ENCODE measurements around the gene CD82.

Gene CD82

GRCh38 chr11:44578279-44578678 is 12.8 kb downstream of the CD82 start:
- peak; percentile 59 for DNase-seq

DNA sequence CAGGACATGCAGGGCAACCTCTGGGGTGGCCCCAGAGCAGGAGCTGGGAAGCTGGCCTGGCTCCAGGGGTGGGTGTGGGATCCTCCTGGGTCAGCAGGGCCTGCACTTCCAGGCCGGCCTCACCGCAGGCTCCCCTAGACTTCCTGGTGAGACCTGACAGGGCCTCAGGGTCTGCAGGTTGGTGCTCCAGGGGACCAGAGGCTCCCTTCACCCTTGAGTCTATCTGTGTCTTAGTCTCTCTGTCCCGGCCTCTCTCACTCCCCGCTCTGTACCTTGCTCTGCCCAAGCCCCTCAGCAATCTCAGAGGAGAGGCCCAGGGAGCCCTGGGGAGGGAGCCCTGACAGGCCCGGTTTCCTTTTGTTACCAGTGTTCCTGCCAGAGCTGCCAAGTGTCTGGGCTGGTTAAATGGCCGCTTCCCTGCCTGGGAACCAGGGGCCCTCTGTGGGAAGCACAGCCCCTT is 13.9 kb downstream of the CD82 start:
- no peak for DNase-seq

- DNase-seq = no peak
These were observed 15.2 kb downstream of the CD82 start for GRCh38 chr11:44580701-44581100.

DNA sequence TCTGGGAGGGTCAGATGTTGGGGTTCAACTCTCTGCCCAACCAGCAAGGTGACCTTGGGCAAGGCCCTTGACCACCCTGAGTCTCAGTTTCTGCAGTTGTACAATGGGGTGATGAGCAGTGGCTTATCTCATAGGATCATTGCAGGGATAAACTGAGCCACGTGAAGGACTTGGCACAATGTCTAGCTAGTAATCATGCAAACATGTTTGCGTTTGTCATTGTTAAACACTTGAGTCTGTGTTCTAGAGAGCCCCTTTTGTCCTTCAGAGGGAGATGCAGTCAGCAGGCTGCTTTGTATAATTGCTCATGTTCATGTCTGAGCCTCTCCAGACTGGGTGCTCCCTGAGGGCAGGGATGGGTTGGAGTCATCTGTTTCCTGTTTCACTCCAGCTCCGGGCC is 15.8 kb downstream of the CD82 start:
- DNase-seq = no peak

GRCh38 chr11:44582641-44583352 is 17.3 kb downstream of the CD82 start:
- DNase-seq = no peak

DNA sequence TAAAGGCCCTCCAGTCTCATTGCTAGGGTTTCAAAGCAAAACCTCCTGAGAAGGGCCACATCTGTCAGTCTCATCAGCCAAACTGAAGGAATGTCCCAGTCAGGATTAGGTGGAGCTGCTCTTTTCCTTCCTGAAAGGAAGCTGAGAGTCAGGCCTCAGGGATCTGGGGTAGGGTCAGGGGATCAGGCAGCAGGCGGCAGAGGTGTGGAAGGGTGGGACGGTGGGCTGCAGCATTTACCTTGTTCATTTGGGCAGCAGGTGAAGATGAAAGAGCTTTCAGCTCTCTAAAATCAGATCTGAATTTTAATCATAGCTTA is 17.8 kb downstream of the CD82 start:
- no peak for DNase-seq

GRCh38 chr11:44585421-44585820 is 20.0 kb downstream of the CD82 start:
- DNase-seq = no peak

GRCh38 chr11:44589301-44589700 is 23.8 kb downstream of the CD82 start:
- no peak for DNase-seq

DNA sequence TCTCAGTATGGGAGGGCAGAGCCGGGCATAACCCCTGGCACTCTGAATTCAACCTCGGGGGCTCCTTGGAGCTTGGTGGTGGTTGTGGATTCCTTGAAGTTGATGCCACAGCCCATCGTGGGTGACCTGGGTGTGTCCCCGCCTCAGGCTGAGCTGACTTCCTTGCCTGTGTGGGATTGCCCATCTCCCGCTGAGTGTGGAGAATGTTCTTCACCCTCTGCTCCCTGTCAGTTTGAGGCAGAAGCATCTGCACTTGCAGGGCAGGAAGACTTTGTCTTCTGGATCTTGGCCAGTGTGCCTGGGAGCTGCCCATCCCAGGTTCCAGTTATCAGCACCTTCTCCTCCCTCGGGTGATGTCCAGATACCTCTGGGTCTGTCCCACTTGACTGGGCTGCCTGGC is 25.3 kb downstream of the CD82 start:
- no peak for DNase-seq

DNA sequence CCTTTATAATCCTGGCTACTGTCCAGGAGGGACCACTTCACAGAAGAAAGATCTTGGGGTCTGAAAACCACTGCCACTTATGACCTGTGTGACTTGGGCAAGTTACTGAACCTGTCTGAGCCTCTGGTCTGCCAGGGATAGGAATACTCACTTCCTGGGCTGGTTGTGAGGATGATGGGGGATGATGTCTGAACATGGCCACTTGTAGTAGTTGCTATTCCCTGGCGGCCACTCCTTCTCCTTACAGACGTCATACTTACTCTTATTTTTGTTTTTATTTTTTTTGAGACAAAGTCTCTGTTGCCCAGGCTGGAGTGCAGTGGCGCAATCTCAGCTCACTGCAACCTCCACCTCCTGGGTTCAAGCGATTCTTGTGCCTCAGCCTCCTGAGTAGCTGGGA is 26.1 kb downstream of the CD82 start:
- DNase-seq = no peak

DNA sequence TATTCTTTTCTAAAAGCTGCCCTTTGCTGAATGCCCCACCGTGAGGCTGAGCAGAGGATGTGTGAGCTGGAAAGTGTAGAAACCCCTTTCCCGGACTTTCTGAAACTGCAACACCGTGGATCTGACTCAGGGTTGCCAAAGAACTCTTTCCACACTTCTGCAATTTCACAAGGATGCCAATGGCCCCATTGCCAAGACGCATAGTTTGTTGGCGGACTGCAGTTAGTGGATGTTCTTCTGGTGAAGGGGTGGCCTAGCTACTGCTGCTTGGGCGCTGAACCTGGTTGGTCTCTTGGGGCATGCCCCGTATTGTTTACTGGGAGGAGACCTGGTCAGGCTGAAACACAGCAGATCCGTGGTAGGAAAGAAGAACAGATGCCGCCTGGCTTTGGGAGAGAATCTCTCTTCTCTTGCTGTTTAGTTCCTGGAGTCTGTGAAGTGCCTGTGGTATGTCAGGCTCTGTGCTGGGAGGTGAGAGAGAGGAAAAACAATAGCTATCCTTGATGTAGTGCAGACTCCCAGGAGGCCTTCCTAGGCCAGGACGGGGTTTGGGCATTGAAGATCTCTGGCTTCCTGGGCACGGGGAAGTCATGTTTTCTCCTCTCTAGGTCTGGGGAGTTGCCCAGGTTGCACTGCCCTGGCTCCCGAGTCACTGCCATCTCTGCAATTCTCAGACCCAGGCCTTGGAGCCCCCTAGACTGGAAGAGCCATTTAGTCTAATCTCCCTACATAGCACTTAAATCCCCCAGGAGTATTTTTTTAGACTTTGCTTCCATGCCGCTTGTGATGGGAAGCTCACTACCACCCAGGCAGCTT is 26.9 kb downstream of the CD82 start:
- DNase-seq = peak; percentile 92

GRCh38 chr11:44593251-44593650 is 27.8 kb downstream of the CD82 start:
- DNase-seq = no peak

GRCh38 chr11:44595006-44595405 is 29.5 kb downstream of the CD82 start:
- no peak for DNase-seq

- no peak for DNase-seq
These were observed 30.5 kb downstream of the CD82 start for GRCh38 chr11:44595964-44596381.

- DNase-seq = no peak
These were observed 31.2 kb downstream of the CD82 start for GRCh38 chr11:44596525-44597276.

DNA sequence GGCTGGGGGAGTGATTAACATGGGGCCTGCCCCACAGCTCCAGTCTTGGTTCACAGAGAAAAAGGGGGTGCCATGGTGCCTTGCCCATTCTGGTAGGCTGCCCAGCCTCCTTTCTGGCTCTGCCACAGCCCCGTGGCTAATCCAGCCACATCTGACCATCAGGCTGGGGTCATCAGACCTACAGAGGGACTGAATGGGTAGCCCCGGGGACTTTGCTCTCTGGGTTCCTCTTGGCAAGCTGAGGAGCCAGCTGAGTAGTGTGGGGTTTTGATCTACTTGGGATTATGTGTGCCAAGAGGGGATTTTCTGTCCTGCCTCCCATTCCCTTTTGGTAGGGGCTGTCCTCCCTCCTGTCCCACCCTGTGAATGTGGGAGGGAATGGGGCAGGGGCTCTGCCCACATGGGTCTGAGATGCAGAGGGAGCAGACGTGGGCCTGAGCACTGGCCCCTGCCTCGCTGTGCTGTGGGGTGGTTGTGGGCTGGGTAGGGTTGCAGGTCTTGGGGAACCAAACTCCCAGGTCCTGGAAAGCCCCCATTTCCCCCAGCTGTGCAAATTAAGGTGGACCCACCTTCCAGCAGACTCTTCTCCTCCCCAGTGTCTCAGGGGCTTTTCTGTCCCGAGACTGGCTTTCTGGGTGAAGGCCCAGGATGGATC is 32.0 kb downstream of the CD82 start:
- DNase-seq = no peak

DNA sequence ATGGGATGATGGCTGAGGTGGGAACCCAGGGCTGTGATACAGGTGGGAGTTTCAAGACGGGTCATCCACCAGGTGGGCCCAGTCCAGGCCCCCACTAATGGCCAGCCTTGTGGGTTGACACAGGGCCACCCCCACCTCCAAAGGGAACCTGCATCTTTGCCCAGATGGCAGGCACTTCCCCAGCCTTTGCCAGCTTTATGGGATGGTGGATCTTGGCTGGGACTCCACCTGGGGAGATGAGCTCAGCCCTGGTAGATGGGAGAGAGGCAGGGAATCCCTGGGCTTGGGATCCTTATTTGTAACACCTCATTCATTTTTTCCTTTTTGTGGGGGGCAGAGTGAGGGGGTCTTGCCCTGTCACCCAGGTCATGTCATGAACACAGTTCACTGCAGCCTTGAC is 33.4 kb downstream of the CD82 start:
- no peak for DNase-seq

DNA sequence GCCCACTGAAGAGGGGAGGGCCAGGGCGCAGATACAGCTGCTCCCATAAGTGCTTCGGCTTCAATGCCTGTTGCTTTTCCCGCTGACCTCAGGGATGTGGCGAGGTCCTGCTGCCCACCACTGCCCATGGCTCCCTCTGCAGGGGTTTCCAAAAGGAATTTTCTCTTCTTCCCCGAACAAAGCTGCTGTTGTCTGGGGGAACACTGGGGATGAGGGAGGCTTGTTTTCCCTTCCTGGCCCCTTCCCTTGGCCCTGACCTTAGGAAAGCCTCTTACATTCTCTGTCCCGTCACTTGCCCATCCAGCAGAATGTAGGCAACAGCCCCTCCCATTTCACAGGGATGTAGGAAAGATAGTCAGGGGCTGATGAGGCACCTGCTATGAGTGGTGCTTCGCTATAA is 34.8 kb downstream of the CD82 start:
- DNase-seq = no peak

DNA sequence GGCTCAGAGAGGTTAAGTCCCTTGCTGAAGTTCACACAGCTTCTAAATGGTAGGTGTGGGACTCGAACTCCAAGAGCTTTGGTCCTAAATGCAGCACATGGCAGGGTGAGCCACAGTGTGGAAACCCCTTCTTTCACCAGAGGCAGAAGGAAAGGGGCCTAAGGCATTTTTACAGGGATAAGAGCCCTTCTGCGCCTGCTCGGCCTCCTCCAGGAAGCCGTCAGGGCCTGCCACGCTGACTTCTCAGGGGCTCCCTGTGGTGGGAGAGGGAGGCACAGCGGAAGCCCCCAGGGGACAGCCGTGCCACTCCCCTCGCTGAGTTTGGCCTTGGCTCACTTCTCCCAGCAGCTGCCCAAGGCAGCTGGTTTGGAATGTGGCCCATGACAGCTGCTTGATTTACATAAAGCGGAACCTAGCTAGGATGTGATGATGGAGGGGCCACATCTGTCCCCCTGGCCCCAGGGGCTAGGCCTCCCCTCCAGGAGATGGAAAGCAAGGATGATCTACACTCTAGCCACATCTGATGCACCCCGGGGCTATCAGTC is 35.4 kb downstream of the CD82 start:
- DNase-seq = peak; percentile 29

- no peak for DNase-seq
These were observed 36.3 kb downstream of the CD82 start for GRCh38 chr11:44601471-44602370.

DNA sequence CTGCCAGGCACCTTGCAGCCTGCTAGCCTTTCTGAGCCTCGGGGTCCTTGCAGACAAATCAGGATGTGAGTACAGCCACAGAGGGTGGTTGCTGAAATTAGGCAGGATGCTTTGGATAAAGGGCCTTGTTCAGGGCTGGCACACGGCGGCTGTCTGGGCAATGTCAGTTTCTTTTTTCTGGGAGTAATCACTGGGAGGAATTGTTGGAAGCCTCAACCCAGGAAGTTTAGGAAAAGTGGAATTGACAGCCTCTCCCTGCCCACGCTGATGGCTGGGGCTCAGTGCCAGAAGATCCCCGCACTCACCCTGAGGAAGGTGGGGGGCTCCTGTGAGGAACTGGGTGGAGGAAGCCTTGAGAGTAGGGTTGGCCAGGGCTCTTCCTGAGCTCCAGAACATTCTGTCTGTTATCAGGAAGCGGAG is 37.4 kb downstream of the CD82 start:
- DNase-seq = no peak

GRCh38 chr11:44604171-44604581 is 38.7 kb downstream of the CD82 start:
- no peak for DNase-seq
